Inflammatory macrophage (primary cell): ENCODE data around the gene JPH4.

Experiments used
- DNase-seq, 2 donors: peaks; one replicate each; pipeline ENCODE4 v3.0.0-alpha.2; 2020 to 2022

The JPH4 gene

GRCh38 chr14:23523229-23524016, 55.2 kb downstream of the JPH4 start:
- DNase-seq: no peak

- no peak for DNase-seq
Observed at GRCh38 chr14:23522643-23523198, 55.9 kb downstream of the JPH4 start.

GRCh38 chr14:23521785-23522640, 56.6 kb downstream of the JPH4 start:
- DNase-seq: no peak

- DNase-seq: no peak
Observed at GRCh38 chr14:23520899-23521533, 57.6 kb downstream of the JPH4 start.

- no peak for DNase-seq
Observed at GRCh38 chr14:23518709-23519108, 59.9 kb downstream of the JPH4 start.
